Liver (tissue), 3 donors: ENCODE results near the gene CAST.

ENCODE experiments used
- CTCF ChIP-seq: fragments of 150-350 bp; IDR thresholded peaks from 2 replicates; pipeline ENCODE4 v1.5.1; 2017; ENCODE audit warnings: improper control_type of control experiment, low read depth, low read length; ENCODE audit not compliant: missing input control
- FOXA1 ChIP-seq: IDR thresholded peaks from 2 replicates; pipeline ENCODE4 v1.6.1; 2016; ENCODE audit warnings: antibody characterized with exemption
- GABPA ChIP-seq, 2 donors: IDR thresholded peaks in 1 of 2; conservative IDR thresholded peaks in 1 of 2; 2 replicates each; pipeline ENCODE4 v1.6.1; 2016; ENCODE audit warnings: antibody characterized with exemption in 2 of 2, mild to moderate bottlenecking in 1 of 2, moderate library complexity in 1 of 2
- JUND ChIP-seq, 2 donors: IDR thresholded peaks; 2 replicates each; pipeline ENCODE4 v1.6.1; 2016; ENCODE audit warnings: antibody characterized with exemption in 2 of 2
- SP1 ChIP-seq: IDR thresholded peaks from 2 replicates; pipeline ENCODE4 v1.6.1; 2018; ENCODE audit warnings: antibody characterized with exemption, mild to moderate bottlenecking
- donor health status: healthy.
- donor health status: healthy.

- TF ChIP-seq CTCF (no peak), FOXA1 (no peak), SP1 (no peak), JUND (IDR thresholded peaks at IDR 0.05) (no peak), GABPA (IDR thresholded peaks at IDR 0.05 in 1 of 2, conservative IDR thresholded peaks at IDR 0.05 in 1 of 2) (no peak)
These were observed 21.2 kb downstream of the CAST start for GRCh38 chr5:96683392-96683791.
